CD4-positive, CD25-positive, alpha-beta regulatory T cell (primary cell): Measurements from ENCODE around the gene SRA1. TPM values are rescaled to one million over a fixed set of nuclear protein-coding genes. Genes with fewer than 3 reads are reported as not detected.
"Not testable (repeated sequence)": the region's sequence is repeated elsewhere in the genome, so short reads cannot be mapped to it uniquely, and the experiment has no call there.

Experiments used
- ATAC-seq, 2 donors: fragments of 150-1000 bp; cut with Tn5 transposase; one replicate each; pipeline ENCODE4 v1.10.0; 2021; ENCODE audit warnings: low read depth in 2 of 2, moderate number of reproducible peaks in 2 of 2, moderate library complexity in 1 of 2
- DNase-seq, 3 donors: peaks; one replicate each; pipeline versions ENCODE4 v3.0.0 to v3.0.0-alpha.2; 2012 to 2022; ENCODE audit warnings: mixed read lengths in 1 of 3
- H3K27ac ChIP-seq: one replicate; pipeline ENCODE4 v1.7.0; 2013; ENCODE audit warnings: mild to moderate bottlenecking, low read length; ENCODE audit not compliant: insufficient read depth, poor library complexity, severe bottlenecking
- H3K27me3 ChIP-seq: one replicate; pipeline ENCODE4 v1.7.0; 2013; ENCODE audit warnings: low read length; ENCODE audit not compliant: control insufficient read depth, insufficient read depth
- H3K36me3 ChIP-seq: one replicate; pipeline ENCODE4 v1.7.0; 2013; ENCODE audit warnings: mild to moderate bottlenecking, low read length, moderate library complexity; ENCODE audit not compliant: control insufficient read depth, insufficient read depth
- H3K4me1 ChIP-seq: 2 replicates; pipeline ENCODE4 v1.7.0; 2013; ENCODE audit warnings: mild to moderate bottlenecking, low read length; ENCODE audit not compliant: insufficient read depth, control insufficient read depth, poor library complexity, severe bottlenecking
- H3K4me3 ChIP-seq: one replicate; pipeline ENCODE4 v1.7.0; 2013; ENCODE audit warnings: low read depth, mild to moderate bottlenecking, low read length, moderate library complexity
- H3K9me3 ChIP-seq, 2 experiments: 1 replicate in 1 of 2; 2 replicates in 1 of 2; pipeline ENCODE4 v1.7.0; 2013; ENCODE audit warnings: low read length in 2 of 2, mild to moderate bottlenecking in 1 of 2, moderate library complexity in 1 of 2; ENCODE audit not compliant: control insufficient read depth in 2 of 2
- H3K27ac Mint-ChIP-seq, 3 donors: one replicate each; pipeline ENCODE4 v1.8.0; 2020 to 2022; ENCODE audit warnings: mild to moderate bottlenecking in 3 of 3, mixed read lengths in 3 of 3, moderate library complexity in 2 of 3
- H3K27me3 Mint-ChIP-seq: one replicate; pipeline ENCODE4 v1.8.0; 2022; ENCODE audit warnings: mild to moderate bottlenecking, mixed read lengths
- H3K36me3 Mint-ChIP-seq: one replicate; pipeline ENCODE4 v1.8.0; 2020; ENCODE audit warnings: mixed read lengths
- H3K4me1 Mint-ChIP-seq, 4 donors: one replicate each; pipeline ENCODE4 v1.8.0; 2020 to 2022; ENCODE audit warnings: mixed read lengths in 4 of 4, mild to moderate bottlenecking in 1 of 4
- H3K4me3 Mint-ChIP-seq, 4 donors: one replicate each; pipeline ENCODE4 v1.8.0; 2020 to 2022; ENCODE audit warnings: mild to moderate bottlenecking in 4 of 4, mixed read lengths in 4 of 4, moderate library complexity in 3 of 4
- H3K9me3 Mint-ChIP-seq, 7 donors: one replicate each; pipeline ENCODE4 v1.8.0; 2020 to 2022; ENCODE audit warnings: mixed read lengths in 7 of 7, mild to moderate bottlenecking in 3 of 7, moderate library complexity in 2 of 7
- polyA plus RNA-seq, 4 donors: library from polyadenylated mRNA; unstranded; fragments of 300-500 nt; fragmentation: Illumina TruSeq; gene quantifications; one replicate each; pipeline ENCODE4 v1.2.3, GENCODE V29; 2021
- total RNA-seq: library from RNA; stranded (reverse); gene quantifications from one replicate; pipeline ENCODE4 v1.2.3, GENCODE V29; 2022

Gene SRA1
- total and polyA plus RNA-seq, 5 donors from 2014 or later: 36.6 to 44.3 (median 38.8) TPM

- H3K27me3 Mint-ChIP-seq: peaks cover 20% of the 10 kb centered on the region
- H3K27me3 ChIP-seq: no peaks in the 10 kb centered on the region
- no peaks in the 10 kb centered on the region for H3K4me1 Mint-ChIP-seq
- H3K27ac Mint-ChIP-seq: no peak overlapping the region
- no peak for DNase-seq
- H3K4me3 ChIP-seq: no peak overlapping the region
- ATAC-seq: no peak
- no peak overlapping the region for H3K27ac ChIP-seq
- H3K9me3 ChIP-seq: no peaks in the 10 kb centered on the region
- no peaks in the 10 kb centered on the region for H3K4me1 ChIP-seq
- no peaks in the 10 kb centered on the region for H3K36me3 Mint-ChIP-seq
- no peaks in the 10 kb centered on the region for H3K36me3 ChIP-seq
- H3K9me3 Mint-ChIP-seq: no peaks in the 10 kb centered on the region
- H3K4me3 Mint-ChIP-seq: no peak overlapping the region
These were observed 39.1 kb upstream of the SRA1 start for GRCh38 chr5:140596321-140596741.

- no peak for ATAC-seq
- Histone ChIP-seq H3K36me3 (no peaks in the 10 kb centered on the region), H3K27ac (no peak overlapping the region)
These were observed 38.4 kb upstream of the SRA1 start for GRCh38 chr5:140595538-140596300.

GRCh38 chr5:140594169-140594568 lies 36.9 kb upstream of the SRA1 start:
- Histone ChIP-seq H3K27ac (no peak overlapping the region), H3K4me3 (no peak overlapping the region), H3K9me3 (no peaks in the 10 kb centered on the region), H3K36me3 (no peaks in the 10 kb centered on the region), H3K4me1 (no peaks in the 10 kb centered on the region), H3K27me3 (no peaks in the 10 kb centered on the region)
- ATAC-seq (no peak), DNase-seq (no peak)
- Mint-ChIP-seq H3K27me3 (peaks cover 15% of the 10 kb centered on the region), H3K4me3 (no peak overlapping the region), H3K9me3 (peaks cover 0 to 2% (median 0%) of the 10 kb centered on the region in 7 donors), H3K4me1 (no peaks in the 10 kb centered on the region), H3K36me3 (no peaks in the 10 kb centered on the region), H3K27ac (no peak overlapping the region)

More at GRCh38 chr5:140595538-140596300, 38.4 kb upstream of the SRA1 start:
- Mint-ChIP-seq H3K36me3 (no peaks in the 10 kb centered on the region), H3K9me3 (peaks cover 0 to 2% (median 0%) of the 10 kb centered on the region in 7 donors), H3K27me3 (peaks cover 16% of the 10 kb centered on the region), H3K27ac (peak overlapping the region in 1 of 3 donors; percentile 3), H3K4me1 (no peaks in the 10 kb centered on the region), H3K4me3 (no peak overlapping the region)
- no peaks in the 10 kb centered on the region for H3K4me1 ChIP-seq
- H3K9me3 ChIP-seq: no peaks in the 10 kb centered on the region
- H3K4me3 ChIP-seq: no peak overlapping the region
- H3K27me3 ChIP-seq: no peaks in the 10 kb centered on the region
- DNase-seq: no peak

DNA sequence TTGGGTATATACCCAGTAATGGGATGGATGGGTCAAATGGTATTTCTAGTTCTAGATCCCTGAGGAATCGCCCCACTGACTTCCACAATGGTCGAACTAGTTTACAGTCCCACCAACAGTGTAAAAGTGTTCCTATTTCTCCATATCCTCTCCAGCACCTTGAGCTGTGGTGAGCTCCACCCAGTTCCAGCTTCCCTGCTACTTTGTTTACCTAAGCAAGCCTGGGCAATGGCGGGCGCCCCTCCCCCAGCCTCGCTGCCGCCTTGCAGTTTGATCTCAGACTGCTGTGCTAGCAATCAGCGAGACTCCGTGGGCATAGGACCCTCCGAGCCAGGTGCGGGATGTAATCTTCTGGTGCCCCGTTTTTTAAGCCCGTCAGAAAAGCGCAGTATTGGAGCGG lies 35.8 kb upstream of the SRA1 start:
- not testable (repeated sequence) for H3K27ac ChIP-seq, H3K9me3 Mint-ChIP-seq, H3K27ac Mint-ChIP-seq, H3K27me3 ChIP-seq, H3K36me3 Mint-ChIP-seq, H3K36me3 ChIP-seq, H3K4me1 Mint-ChIP-seq, DNase-seq, H3K4me1 ChIP-seq, H3K9me3 ChIP-seq, ATAC-seq, H3K4me3 ChIP-seq
- peaks cover 13% of the 10 kb centered on the region for H3K27me3 Mint-ChIP-seq
- peak overlapping the region in 1 of 4 donors; percentile 38 for H3K4me3 Mint-ChIP-seq

DNA sequence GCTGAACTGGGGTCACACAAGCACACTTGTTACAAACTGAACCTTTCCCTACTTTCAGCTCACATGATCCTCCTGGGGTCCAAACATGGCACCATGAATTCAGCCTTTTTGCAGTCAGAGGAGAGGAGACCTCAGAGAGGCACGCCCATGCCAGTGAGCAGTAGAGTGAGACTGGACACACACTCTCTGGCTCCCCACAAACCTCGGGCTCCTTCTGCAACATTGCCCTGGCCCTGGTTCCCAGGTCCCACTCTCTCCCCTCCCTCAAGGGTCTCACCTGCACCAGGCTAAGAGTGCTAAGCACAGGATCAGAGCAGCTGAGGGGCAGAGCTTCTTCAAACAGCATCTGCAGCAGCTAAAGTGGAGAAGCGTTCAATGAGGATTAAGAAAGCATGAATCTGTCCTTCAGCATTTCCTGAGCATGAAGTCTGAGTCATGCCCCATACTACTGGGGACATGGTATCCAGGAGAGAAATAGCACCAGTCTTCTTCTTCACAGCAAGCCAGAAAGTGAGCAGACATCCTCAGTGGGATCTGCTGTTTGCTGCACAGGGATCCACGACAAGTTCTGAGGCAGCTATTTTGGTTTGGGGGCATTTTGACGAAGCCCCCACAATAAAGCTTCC lies 34.6 kb upstream of the SRA1 start:
- H3K27ac ChIP-seq: no peak overlapping the region
- no peaks in the 10 kb centered on the region for H3K9me3 ChIP-seq
- ATAC-seq (no peak), DNase-seq (no peak)
- no peaks in the 10 kb centered on the region for H3K27me3 ChIP-seq
- peaks cover 0 to 2% (median 0%) of the 10 kb centered on the region in 7 donors for H3K9me3 Mint-ChIP-seq
- peaks cover 10% of the 10 kb centered on the region for H3K27me3 Mint-ChIP-seq
- H3K4me1 ChIP-seq: no peaks in the 10 kb centered on the region
- H3K4me3 Mint-ChIP-seq: no peak overlapping the region
- H3K36me3 ChIP-seq: no peaks in the 10 kb centered on the region
- H3K36me3 Mint-ChIP-seq: no peaks in the 10 kb centered on the region
- no peaks in the 10 kb centered on the region for H3K4me1 Mint-ChIP-seq
- no peak overlapping the region for H3K27ac Mint-ChIP-seq
- no peak overlapping the region for H3K4me3 ChIP-seq

DNA sequence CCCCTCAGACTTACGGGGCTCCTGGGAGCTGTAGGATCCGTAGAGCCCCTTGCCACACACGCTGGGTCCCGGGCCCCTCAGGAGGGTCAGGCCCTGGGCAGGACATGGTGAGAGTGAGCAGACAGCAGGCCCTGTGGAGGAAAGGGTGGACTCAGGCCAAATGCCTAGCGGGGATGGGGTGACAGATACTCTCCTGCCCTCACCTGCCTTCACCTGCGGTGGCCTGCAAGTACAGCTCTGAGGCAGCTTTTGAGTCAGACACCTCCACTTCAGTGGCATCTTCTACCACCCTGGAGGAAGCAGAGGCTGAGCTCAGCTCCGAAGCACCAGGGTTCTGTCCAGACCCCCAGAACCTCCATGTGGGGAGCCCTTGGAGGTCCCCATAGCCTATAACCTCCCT lies 33.6 kb upstream of the SRA1 start:
- Mint-ChIP-seq H3K4me3 (no peak overlapping the region), H3K36me3 (no peaks in the 10 kb centered on the region), H3K27ac (no peak overlapping the region), H3K9me3 (peaks cover 0 to 2% (median 0%) of the 10 kb centered on the region in 7 donors), H3K27me3 (peaks cover 9% of the 10 kb centered on the region), H3K4me1 (no peaks in the 10 kb centered on the region)
- Histone ChIP-seq H3K27me3 (no peaks in the 10 kb centered on the region), H3K36me3 (no peaks in the 10 kb centered on the region), H3K4me1 (no peaks in the 10 kb centered on the region), H3K27ac (no peak overlapping the region), H3K9me3 (no peaks in the 10 kb centered on the region), H3K4me3 (no peak overlapping the region)
- ATAC-seq (no peak), DNase-seq (no peak)

- ATAC-seq (no peak), DNase-seq (no peak)
- H3K36me3 Mint-ChIP-seq: no peaks in the 10 kb centered on the region
- no peaks in the 10 kb centered on the region for H3K4me1 ChIP-seq
- H3K36me3 ChIP-seq: no peaks in the 10 kb centered on the region
- no peak overlapping the region for H3K4me3 ChIP-seq
- H3K9me3 Mint-ChIP-seq: peaks cover 0 to 4% (median under 1%) of the 10 kb centered on the region in 7 donors
- no peak overlapping the region for H3K27ac Mint-ChIP-seq
- H3K27me3 ChIP-seq: peaks cover 3% of the 10 kb centered on the region
- H3K4me3 Mint-ChIP-seq: no peak overlapping the region
- peaks cover 11% of the 10 kb centered on the region for H3K27me3 Mint-ChIP-seq
- H3K4me1 Mint-ChIP-seq: no peaks in the 10 kb centered on the region
- no peak overlapping the region for H3K27ac ChIP-seq
- no peaks in the 10 kb centered on the region for H3K9me3 ChIP-seq
These were observed 31.2 kb upstream of the SRA1 start for GRCh38 chr5:140588311-140589070.
